Measurements from ENCODE around the gene FAM131A. TPM values are rescaled to one million over a fixed set of nuclear protein-coding genes. Genes with fewer than 3 reads are reported as not detected.
"Not testable (repeated sequence)": the region's sequence is repeated elsewhere in the genome, so short reads cannot be mapped to it uniquely, and the experiment has no call there.

FAM131A gene
- total and polyA plus RNA-seq, 7 donors: 12.6 to 36.7 (median 28.0) TPM

- Histone ChIP-seq H3K27me3 (no peaks in the 10 kb centered on the region), H3K9me3 (no peaks in the 10 kb centered on the region), H3K27ac (peak overlapping the region; percentile 95 to 100 (median 99)), H3K4me1 (peaks cover 3 to 42% (median 42%) of the 10 kb centered on the region in 4 donors), H3K36me3 (peaks cover 21 to 42% (median 34%) of the 10 kb centered on the region in 4 donors), H3K4me3 (peak overlapping the region; percentile 2 to 97 (median 38))
- DNase-seq: no peak
- no peak for TF ChIP-seq POLR2A (IDR thresholded peaks at IDR 0.05)
- intact Hi-C loops (cut with DNase I): loop anchor here (2.0 to 10.0 kb wide), 2 partner anchors 24 to 704 kb away; partner anchors contain the start of gene KLHL24
- WGBS, 2 donors: 83 to 84% methylated on average over 8 of the region's 8 CpGs
Observed at GRCh38 chr3:184339001-184339400, 1.6 kb downstream of the FAM131A start.

GRCh38 chr3:184339451-184340135, 2.2 kb downstream of the FAM131A start:
- intact Hi-C loops (cut with DNase I): loop anchor here (2.0 to 10.0 kb wide), 3 partner anchors 23 to 705 kb away; partner anchors contain the start of gene KLHL24
- Histone ChIP-seq H3K36me3 (peaks cover 21 to 42% (median 35%) of the 10 kb centered on the region in 4 donors), H3K4me1 (peaks cover 3 to 42% (median 42%) of the 10 kb centered on the region in 4 donors), H3K27ac (peak overlapping the region; percentile 95 to 100 (median 99))
- H3K27me3 ChIP-seq, H3K9me3 ChIP-seq, H3K4me3 ChIP-seq, DNase-seq: not testable (repeated sequence)
- WGBS, 2 donors: 90 to 92% methylated on average over 19 of the region's 19 CpGs

- Histone ChIP-seq H3K27me3 (no peaks in the 10 kb centered on the region), H3K4me1 (peaks cover 3 to 46% (median 34%) of the 10 kb centered on the region in 4 donors), H3K36me3 (peaks cover 25 to 44% (median 38%) of the 10 kb centered on the region in 4 donors), H3K4me3 (no peak overlapping the region), H3K27ac (no peak overlapping the region), H3K9me3 (no peaks in the 10 kb centered on the region)
- no peak for TF ChIP-seq EP300 (IDR thresholded peaks at IDR 0.05)
- WGBS, 2 donors: 84 to 92% methylated on average over 7 of the region's 7 CpGs
- DNase-seq: no peak
- intact Hi-C loops (cut with DNase I): loop anchor here (5.0 kb wide), 1 partner anchor 40 kb away; no protein-coding TSS in a partner anchor
Observed at GRCh38 chr3:184341925-184342324, 4.5 kb downstream of the FAM131A start.

- no peak overlapping the region for H3K27ac ChIP-seq
- 86 to 90% methylated on average over 5 of the region's 5 CpGs for WGBS, 2 donors
- TF ChIP-seq CTCF (IDR thresholded peaks at IDR 0.05) (no peak), POLR2A (IDR thresholded peaks at IDR 0.05) (no peak), EP300 (IDR thresholded peaks at IDR 0.05) (no peak), POLR2AphosphoS5 (IDR thresholded peaks at IDR 0.05) (no peak)
- H3K9me3 ChIP-seq: no peaks in the 10 kb centered on the region
- no peaks in the 10 kb centered on the region for H3K27me3 ChIP-seq
- DNase-seq: no peak
- no peak overlapping the region for H3K4me3 ChIP-seq
- intact Hi-C loops (cut with DNase I): loop anchor here (5.0 kb wide), 1 partner anchor 41 kb away; no protein-coding TSS in a partner anchor
- H3K4me1 ChIP-seq: peaks cover 0 to 32% (median 20%) of the 10 kb centered on the region in 4 donors
- peaks cover 25 to 44% (median 38%) of the 10 kb centered on the region in 4 donors for H3K36me3 ChIP-seq
Observed at GRCh38 chr3:184343200-184343876, 5.9 kb downstream of the FAM131A start.

GRCh38 chr3:184344579-184345316, 7.3 kb downstream of the FAM131A start:
- no peak for DNase-seq
- no peaks in the 10 kb centered on the region for H3K27me3 ChIP-seq
- no peak overlapping the region for H3K4me3 ChIP-seq
- TF ChIP-seq CTCF (IDR thresholded peaks at IDR 0.05) (no peak), POLR2AphosphoS5 (IDR thresholded peaks at IDR 0.05) (no peak), EP300 (IDR thresholded peaks at IDR 0.05) (no peak), POLR2A (IDR thresholded peaks at IDR 0.05) (no peak)
- H3K4me1 ChIP-seq: peaks cover 0 to 18% (median 6%) of the 10 kb centered on the region in 4 donors
- H3K27ac ChIP-seq: peak overlapping the region in 3 of 4 donors; percentile 1 to 48 (median 46)
- H3K9me3 ChIP-seq: no peaks in the 10 kb centered on the region
- intact Hi-C loops (cut with DNase I): loop anchor here (5.0 kb wide), 1 partner anchor 42 kb away; no protein-coding TSS in a partner anchor
- H3K36me3 ChIP-seq: peaks cover 25 to 44% (median 38%) of the 10 kb centered on the region in 4 donors
- WGBS, 2 donors: 88 to 91% methylated on average over 24 of the region's 24 CpGs
